Prostate gland (tissue), 2 donors: Measurements from ENCODE around the gene THRB.

ENCODE experiments used
- CTCF ChIP-seq, 4 experiments: fragments of 200-600 bp in 2 of 4; fragments of 450-650 bp in 2 of 4; sonication (generic) in 2 of 4; IDR thresholded peaks; 1 replicate in 3 of 4; 2 replicates in 1 of 4; pipeline ENCODE4 v1.5.1; 2016 to 2019; ENCODE audit warnings: antibody characterized with exemption in 4 of 4, mild to moderate bottlenecking in 2 of 4, moderate library complexity in 2 of 4
- POLR2A ChIP-seq: fragments of 450-650 bp; IDR thresholded peaks from one replicate; pipeline ENCODE4 v1.6.1; 2016; ENCODE audit warnings: antibody characterized with exemption, mild to moderate bottlenecking
- POLR2AphosphoS5 ChIP-seq: sonication (generic); formaldehyde crosslinking; IDR thresholded peaks from one replicate; pipeline ENCODE4 v1.6.1; 2017; ENCODE audit warnings: antibody characterized with exemption

GRCh38 chr3:24410860-24411259 lies 83.8 kb downstream of the THRB start:
- no peak for TF ChIP-seq CTCF (IDR thresholded peaks at IDR 0.05)
- no peak for TF ChIP-seq POLR2A
- TF ChIP-seq POLR2AphosphoS5: no peak
